Mesangial cell (primary cell): ENCODE data around the gene TMEM117. TPM values are rescaled to one million over a fixed set of nuclear protein-coding genes. Genes with fewer than 3 reads are reported as not detected.

Experiments
- total RNA-seq: library from RNA; depleted of rRNA; stranded (reverse); fragments of >200 nt; gene quantifications from 2 replicates; pipeline ENCODE4 v1.2.3, GENCODE V29; 2015

TMEM117 gene
- total RNA-seq: 4.4 and 8.0 TPM in 2 replicates

GRCh38 chr12:43835656-43836474 lies at the start of gene TMEM117:
Gene TMEM117 (plus strand): TSS chr12:43836081.

GRCh38 chr12:43805860-43806736 lies 29.8 kb upstream of the TMEM117 start, which contains the start of gene TWF1:
Gene TWF1 (minus strand): TSS chr12:43806317. CDS start chr12:43806245, 72 bp downstream.

Other genes with a start within 250 kb of the TMEM117 start
- gene PUS7L, start 77.3 kb upstream of the TMEM117 start, total RNA-seq: 4.7 and 7.2 TPM in 2 replicates
- gene IRAK4, start 77.1 kb upstream of the TMEM117 start, total RNA-seq: 7.3 and 11.5 TPM in 2 replicates
- 69.2 and 83.8 TPM in 2 replicates for gene TWF1, start 29.8 kb upstream of the TMEM117 start, total RNA-seq